Measurements from ENCODE around the gene SUGCT. TPM values are rescaled to one million over a fixed set of nuclear protein-coding genes. Genes with fewer than 3 reads are reported as not detected.

The SUGCT gene
- total and polyA plus RNA-seq, 2 of the 8 experiments (the other 6 are each of a cell fraction or from before 2014, with no cell fraction given): 2.8 to 5.4 TPM

- no peak overlapping the region for H2BK120ac ChIP-seq (replicated peaks; ENCODE audit: low read depth, low read length)
- H3K9ac ChIP-seq (replicated peaks in 1 of 4; ENCODE audit: extremely low read depth in 1 of 4, low read depth in 3 of 4, low read length in 3 of 4): no peak overlapping the region
- H3K79me2 ChIP-seq (ENCODE audit: control insufficient read depth in 1 of 2, insufficient read depth in 2 of 2, low read length in 2 of 2): no peaks in the 10 kb centered on the region
- H4K5ac ChIP-seq (ENCODE audit: insufficient read length, low read depth, low read length): no peak overlapping the region
- no peaks in the 10 kb centered on the region for H4K20me1 ChIP-seq (replicated peaks in 1 of 2; ENCODE audit: control insufficient read depth in 1 of 2, insufficient read depth in 2 of 2, low read length in 2 of 2)
- no peak overlapping the region for H3K56ac ChIP-seq (replicated peaks; ENCODE audit: insufficient read length, low read depth, low read length)
- no peaks in the 10 kb centered on the region for H3K23me2 ChIP-seq (ENCODE audit: low read depth, low read length)
- H2BK12ac ChIP-seq (ENCODE audit: low read depth, low read length): no peak overlapping the region
- no peaks in the 10 kb centered on the region for H3K79me1 ChIP-seq (ENCODE audit: low read depth, low read length)
- no peak overlapping the region for H3K27ac ChIP-seq (ENCODE audit: low read depth, low read length)
- no peak overlapping the region for H3K4me2 ChIP-seq (ENCODE audit: insufficient read depth in 1 of 2, low read depth in 2 of 2, low read length in 2 of 2)
- CTCF ChIA-PET (ENCODE audit: partially characterized antibody): interaction anchor here (0.6 kb wide), 1 partner anchor 713 kb away, joined by 3 read pairs; no protein-coding TSS in a partner anchor
- 98% methylated on average over 4 of the region's 4 CpGs; no CpG with 5 or more reads in 1 of the 2 experiments for WGBS, 2 experiments (ENCODE audit: extremely low coverage in 1 of 2, insufficient coverage in 1 of 2, insufficient read length in 1 of 2, insufficient replicate concordance in 2 of 2, low coverage in 1 of 2, low lambda C conversion rate in 2 of 2, missing lambda C conversion rate in 1 of 2)
- H3K36me3 ChIP-seq (ENCODE audit: control insufficient read depth in 2 of 4, insufficient read depth in 4 of 4, low read length in 3 of 4): no peaks in the 10 kb centered on the region
- H3K27me3 ChIP-seq (replicated peaks in 1 of 4; ENCODE audit: control insufficient read depth in 3 of 4, extremely low read depth in 1 of 4, insufficient read depth in 3 of 4, low read length in 3 of 4): no peaks in the 10 kb centered on the region
- no peak overlapping the region for H4K8ac ChIP-seq (ENCODE audit: extremely low read depth, insufficient read depth, low read length)
- H3K4me3 ChIP-seq (ENCODE audit: extremely low read depth in 1 of 4, insufficient read depth in 2 of 4, low read depth in 3 of 4, low read length in 4 of 4): no peak overlapping the region
- H2AK5ac ChIP-seq (ENCODE audit: low read depth, low read length): no peak overlapping the region
- no peak overlapping the region for H3K18ac ChIP-seq (ENCODE audit: extremely low read depth, low read length)
- no peak overlapping the region for H3K14ac ChIP-seq (ENCODE audit: insufficient read length)
- H2BK15ac ChIP-seq (ENCODE audit: low read length): no peak overlapping the region
- DNase-seq (ENCODE audit: low read depth in 1 of 2, low spot score in 2 of 2): no peak
- H3K9me3 ChIP-seq (ENCODE audit: insufficient read depth in 2 of 2, low read depth in 1 of 2, low read length in 1 of 2): no peaks in the 10 kb centered on the region
- H3K23ac ChIP-seq (ENCODE audit: insufficient read length): no peak overlapping the region
- POLR2A ChIA-PET (ENCODE audit: partially characterized antibody): no interaction called here
- H2BK5ac ChIP-seq (ENCODE audit: low read depth, low read length): no peak overlapping the region
- H3K4me1 ChIP-seq (replicated peaks in 1 of 4; ENCODE audit: control insufficient read depth in 3 of 4, insufficient read depth in 4 of 4, low read length in 3 of 4): no peaks in the 10 kb centered on the region
- no peak overlapping the region for H4K91ac ChIP-seq (replicated peaks; ENCODE audit: insufficient read length, low read length)
- no peak for FAIRE-seq
- H2AFZ ChIP-seq (ENCODE audit: low read length): no peak overlapping the region
- no peak overlapping the region for H2BK20ac ChIP-seq (ENCODE audit: low read length)
- no peak overlapping the region for H3K4ac ChIP-seq (replicated peaks; ENCODE audit: insufficient read length, low read depth, low read length)
- TF ChIP-seq ATF2 (IDR thresholded peaks at IDR 0.05; ENCODE audit: low read length): no peak
- TF ChIP-seq SAP30 (IDR thresholded peaks at IDR 0.05; ENCODE audit: insufficient read depth, insufficient replicate concordance, low read length): no peak
- TF ChIP-seq CBX5 (IDR thresholded peaks at IDR 0.05; ENCODE audit: low read depth, low read length): no peak
- TF ChIP-seq CTCF (IDR thresholded peaks at IDR 0.05; ENCODE audit: control extremely low read depth in 1 of 3, insufficient read depth in 1 of 3, low read depth in 1 of 3, low read length in 3 of 3): no peak
- no peak for TF ChIP-seq NRF1 (IDR thresholded peaks at IDR 0.05; ENCODE audit: low read depth, low read length)
- TF ChIP-seq PHF8 (conservative IDR thresholded peaks at IDR 0.05; ENCODE audit: low read depth, low read length): no peak
- no peak for TF ChIP-seq TAF1 (IDR thresholded peaks at IDR 0.05; ENCODE audit: low read depth, low read length)
- no peak for TF ChIP-seq CEBPB (IDR thresholded peaks at IDR 0.05; ENCODE audit: low read depth, low read length)
- TF ChIP-seq EGR1 (IDR thresholded peaks at IDR 0.05; ENCODE audit: borderline replicate concordance, low read depth, low read length): no peak
- TF ChIP-seq KDM1A (IDR thresholded peaks at IDR 0.05; ENCODE audit: borderline replicate concordance, low read length): no peak
Measured at GRCh38 chr7:40350100-40350499, 215.3 kb downstream of the SUGCT start.
